ENCODE measurements around the gene DDX42. TPM values are rescaled to one million over a fixed set of nuclear protein-coding genes. Genes with fewer than 3 reads are reported as not detected.

Gene DDX42
- total RNA-seq, 1 experiment from 2014 or later, result 184 TPM

DNA sequence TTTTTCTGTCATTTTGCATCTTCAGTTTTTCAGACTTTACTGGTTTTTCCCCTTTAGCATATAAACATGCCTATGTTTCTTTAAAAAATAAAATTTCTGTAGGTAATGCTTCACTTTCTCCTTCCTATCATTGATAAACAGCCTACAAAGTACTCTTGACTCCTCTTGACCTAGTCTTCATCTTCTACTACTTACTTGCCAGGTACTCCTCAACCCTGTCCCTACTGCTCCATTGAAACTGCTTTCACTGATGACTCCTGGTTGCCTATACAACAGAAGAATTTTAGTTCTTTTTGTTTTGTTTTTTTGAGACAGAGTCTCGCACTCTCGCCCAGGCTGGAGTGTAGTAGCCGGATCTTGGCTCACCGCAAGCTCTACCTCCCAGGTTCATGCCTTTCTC lies 7.0 kb downstream of the DDX42 start:
- no peak overlapping the region for H3K9ac ChIP-seq (ENCODE audit: extremely low read depth, insufficient read length, low read length)
- Mint-ChIP-seq H3K27me3 (ENCODE audit: low read depth) (no peaks in the 10 kb centered on the region), H3K9me3 (no peaks in the 10 kb centered on the region), H3K4me1 (peaks cover 7 to 10% of the 10 kb centered on the region in 2 experiments), H3K4me3 (no peak overlapping the region), H3K36me3 (ENCODE audit: insufficient read depth in 1 of 3, low read depth in 3 of 3) (peaks cover 20 to 56% (median 50%) of the 10 kb centered on the region in 3 experiments; a peak in 6 of 7 replicates), H3K27ac (no peak overlapping the region)
- H2BK15ac ChIP-seq (ENCODE audit: low read depth, low read length), result no peak overlapping the region
- H2BK120ac ChIP-seq (ENCODE audit: low read depth, low read length, poor library complexity, severe bottlenecking), result no peak overlapping the region
- DNase-seq, result no peak
- no peak overlapping the region for H3K4ac ChIP-seq (ENCODE audit: low read depth, low read length)
- no peak overlapping the region for H3T11ph ChIP-seq (ENCODE audit: low read length)
- no peak overlapping the region for H3K27ac ChIP-seq (ENCODE audit: insufficient read length, low read depth, low read length)
- no peak overlapping the region for H4K5ac ChIP-seq (ENCODE audit: insufficient read length, low read depth, low read length)
- H2AFZ ChIP-seq (ENCODE audit: low read length), result no peak overlapping the region
- H2BK12ac ChIP-seq (ENCODE audit: insufficient read length, low read depth, low read length), result no peak overlapping the region
- no peaks in the 10 kb centered on the region for H3K23me2 ChIP-seq (ENCODE audit: insufficient read length, low read depth, low read length, poor library complexity, severe bottlenecking)
- no peaks in the 10 kb centered on the region for H3K79me1 ChIP-seq (ENCODE audit: insufficient read depth, low read depth, low read length, poor library complexity, severe bottlenecking)
- no peak overlapping the region for H3K56ac ChIP-seq (ENCODE audit: insufficient read length, low read depth, low read length)
- H4K20me1 ChIP-seq (ENCODE audit: control insufficient read depth, insufficient read depth, insufficient read length), result peaks cover 2% of the 10 kb centered on the region
- no peak overlapping the region for H3K18ac ChIP-seq (ENCODE audit: insufficient read length, low read depth, low read length)
- no peak overlapping the region for H2BK20ac ChIP-seq (ENCODE audit: low read depth, low read length, poor library complexity, severe bottlenecking)
- no CpG with 5 or more reads among the region's 4 CpGs for WGBS (ENCODE audit: extremely low coverage, insufficient read length, low lambda C conversion rate)
- no peak overlapping the region for H3K4me2 ChIP-seq (ENCODE audit: insufficient read depth, insufficient read length, low read length)
- no peak overlapping the region for H3K14ac ChIP-seq (ENCODE audit: insufficient read depth, low read length)
- H3K4me1 ChIP-seq (ENCODE audit: insufficient read depth, low read length), result no peaks in the 10 kb centered on the region; the same call in 1 of the 2 replicates
- H4K8ac ChIP-seq (replicated peaks; ENCODE audit: insufficient read length, low read depth, low read length), result no peak overlapping the region
- peaks cover 66% of the 10 kb centered on the region for H3K79me2 ChIP-seq (ENCODE audit: insufficient read depth, low read length)
- H3K9me3 ChIP-seq (ENCODE audit: control insufficient read depth, low read depth, low read length), result no peaks in the 10 kb centered on the region
- H3K23ac ChIP-seq (ENCODE audit: insufficient read length, low read depth, low read length), result no peak overlapping the region
- no peak overlapping the region for H4K91ac ChIP-seq (ENCODE audit: insufficient read length, low read depth, low read length)
- H3K27me3 ChIP-seq (ENCODE audit: insufficient read depth, low read length), result no peaks in the 10 kb centered on the region
- no peak overlapping the region for H2AK5ac ChIP-seq (ENCODE audit: insufficient read length, low read length)
- no peak overlapping the region for H2BK5ac ChIP-seq (ENCODE audit: insufficient read length, low read length)
- TF ChIP-seq, protein P1, sequence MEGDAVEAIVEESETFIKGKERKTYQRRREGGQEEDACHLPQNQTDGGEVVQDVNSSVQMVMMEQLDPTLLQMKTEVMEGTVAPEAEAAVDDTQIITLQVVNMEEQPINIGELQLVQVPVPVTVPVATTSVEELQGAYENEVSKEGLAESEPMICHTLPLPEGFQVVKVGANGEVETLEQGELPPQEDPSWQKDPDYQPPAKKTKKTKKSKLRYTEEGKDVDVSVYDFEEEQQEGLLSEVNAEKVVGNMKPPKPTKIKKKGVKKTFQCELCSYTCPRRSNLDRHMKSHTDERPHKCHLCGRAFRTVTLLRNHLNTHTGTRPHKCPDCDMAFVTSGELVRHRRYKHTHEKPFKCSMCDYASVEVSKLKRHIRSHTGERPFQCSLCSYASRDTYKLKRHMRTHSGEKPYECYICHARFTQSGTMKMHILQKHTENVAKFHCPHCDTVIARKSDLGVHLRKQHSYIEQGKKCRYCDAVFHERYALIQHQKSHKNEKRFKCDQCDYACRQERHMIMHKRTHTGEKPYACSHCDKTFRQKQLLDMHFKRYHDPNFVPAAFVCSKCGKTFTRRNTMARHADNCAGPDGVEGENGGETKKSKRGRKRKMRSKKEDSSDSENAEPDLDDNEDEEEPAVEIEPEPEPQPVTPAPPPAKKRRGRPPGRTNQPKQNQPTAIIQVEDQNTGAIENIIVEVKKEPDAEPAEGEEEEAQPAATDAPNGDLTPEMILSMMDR (conservative IDR thresholded peaks at IDR 0.05), result no peak
